CD14-positive monocyte (primary cell): Measurements from ENCODE around the gene ANKS6. TPM values are rescaled to one million over a fixed set of nuclear protein-coding genes. Genes with fewer than 3 reads are reported as not detected.

ENCODE experiments used
- DNase-seq, 3 donors: peaks; one replicate each; pipeline ENCODE4 v3.0.0-alpha.2; 2011 to 2022
- H2AFZ ChIP-seq: 2 replicates; pipeline ENCODE4 v1.6.0; 2012; ENCODE audit warnings: mild to moderate bottlenecking, low read depth, low read length, inconsistent platforms; ENCODE audit not compliant: insufficient read depth, poor library complexity, severe bottlenecking
- H3K27ac ChIP-seq, 2 donors: 1 replicate in 1 of 2; 2 replicates in 1 of 2; pipeline ENCODE4 v1.5.1; 2012 to 2013; ENCODE audit warnings: low read length in 2 of 2, control low read depth in 1 of 2, inconsistent platforms in 1 of 2, low read depth in 1 of 2, mild to moderate bottlenecking in 1 of 2
- H3K27me3 ChIP-seq, 2 donors: one replicate each; pipeline versions ENCODE4 v1.6.0 to v1.6.1; 2011 to 2013; ENCODE audit warnings: low read length in 2 of 2; ENCODE audit not compliant: control insufficient read depth in 2 of 2, insufficient read depth in 2 of 2
- H3K36me3 ChIP-seq, 2 donors: replicated peaks in 1 of 2; 1 replicate in 1 of 2; 2 replicates in 1 of 2; pipeline versions ENCODE4 v1.5.1 to v1.6.1; 2012 to 2013; ENCODE audit warnings: low read length in 2 of 2, control low read depth in 1 of 2, inconsistent platforms in 1 of 2, mild to moderate bottlenecking in 1 of 2; ENCODE audit not compliant: insufficient read depth in 2 of 2, control insufficient read depth in 1 of 2
- H3K4me1 ChIP-seq, 2 donors: 1 replicate in 1 of 2; 2 replicates in 1 of 2; pipeline versions ENCODE4 v1.5.1 to v1.6.1; 2012 to 2013; ENCODE audit warnings: low read length in 2 of 2, control low read depth in 1 of 2, inconsistent platforms in 1 of 2, mild to moderate bottlenecking in 1 of 2, moderate library complexity in 1 of 2; ENCODE audit not compliant: insufficient read depth in 2 of 2, control insufficient read depth in 1 of 2
- H3K4me2 ChIP-seq: replicated peaks from 2 replicates; pipeline ENCODE3; 2012; ENCODE audit warnings: low read length, moderate library complexity, mild to moderate bottlenecking; ENCODE audit not compliant: poor library complexity, severe bottlenecking; ENCODE audit errors: extremely low read depth
- H3K4me3 ChIP-seq, 3 experiments: fragments of 200-600 bp in 1 of 3; sonication (generic) in 1 of 3; replicated peaks in 1 of 3; 1 replicate in 2 of 3; 2 replicates in 1 of 3; pipeline ENCODE4 v1.5.1; 2011 to 2013; ENCODE audit warnings: low read length in 3 of 3, mild to moderate bottlenecking in 3 of 3, control low read depth in 2 of 3, low read depth in 2 of 3, inconsistent platforms in 1 of 3, moderate library complexity in 1 of 3
- H3K79me2 ChIP-seq: 2 replicates; pipeline ENCODE4 v1.6.0; 2012; ENCODE audit warnings: mild to moderate bottlenecking, control low read depth, inconsistent platforms, low read length, moderate library complexity; ENCODE audit not compliant: insufficient read depth
- H3K9ac ChIP-seq: 2 replicates; pipeline ENCODE4 v1.6.0; 2017; ENCODE audit warnings: low read length, mild to moderate bottlenecking; ENCODE audit not compliant: insufficient read depth, poor library complexity, severe bottlenecking
- H3K9me3 ChIP-seq, 2 donors: replicated peaks in 1 of 2; 1 replicate in 1 of 2; 2 replicates in 1 of 2; pipeline versions ENCODE4 v1.5.1 to v1.6.1; 2012 to 2013; ENCODE audit warnings: low read length in 2 of 2, control low read depth in 1 of 2; ENCODE audit not compliant: control insufficient read depth in 1 of 2, insufficient read depth in 1 of 2
- H4K20me1 ChIP-seq: 2 replicates; pipeline ENCODE4 v1.6.0; 2012; ENCODE audit warnings: mild to moderate bottlenecking, low read length, control low read depth, moderate library complexity; ENCODE audit not compliant: insufficient read depth
- H3K27ac Mint-ChIP-seq, 7 donors: one replicate each; pipeline ENCODE4 v1.8.0; 2020; ENCODE audit warnings: mild to moderate bottlenecking in 7 of 7, mixed read lengths in 7 of 7, moderate library complexity in 6 of 7, inconsistent platforms in 2 of 7
- H3K27me3 Mint-ChIP-seq, 3 donors: one replicate each; pipeline ENCODE4 v1.8.0; 2021 to 2022; ENCODE audit warnings: low read depth in 3 of 3, mild to moderate bottlenecking in 3 of 3, mixed read lengths in 3 of 3, moderate library complexity in 3 of 3, inconsistent platforms in 1 of 3
- H3K36me3 Mint-ChIP-seq, 2 donors: one replicate each; pipeline ENCODE4 v1.8.0; 2020; ENCODE audit warnings: mixed read lengths in 2 of 2, inconsistent platforms in 1 of 2, mild to moderate bottlenecking in 1 of 2
- H3K4me1 Mint-ChIP-seq: one replicate; pipeline ENCODE4 v1.8.0; 2020; ENCODE audit warnings: mild to moderate bottlenecking, mixed read lengths
- H3K4me3 Mint-ChIP-seq, 2 donors: one replicate each; pipeline ENCODE4 v1.8.0; 2020; ENCODE audit warnings: mild to moderate bottlenecking in 2 of 2, mixed read lengths in 2 of 2, moderate library complexity in 1 of 2
- H3K9me3 Mint-ChIP-seq, 7 donors: one replicate each; pipeline ENCODE4 v1.8.0; 2020 to 2022; ENCODE audit warnings: mixed read lengths in 7 of 7, mild to moderate bottlenecking in 6 of 7, moderate library complexity in 6 of 7, inconsistent platforms in 2 of 7
- WGBS: methylation state at CpG from one replicate; pipeline ENCODE4 v1.1.5; 2013; ENCODE audit warnings: missing lambda C conversion rate; ENCODE audit not compliant: insufficient coverage; 5-methylcytosine and 5-hydroxymethylcytosine counted together
- intact Hi-C, 2 donors: fragments of 100-400 bp; cut with micrococcal nuclease; formaldehyde crosslinking; loops; one replicate each; pipeline versions ENCODE4 v1.15.0 to v1.15.1; 2023
- polyA plus RNA-seq, 3 donors: library from polyadenylated mRNA; depleted of rRNA in 1 of 3; unstranded in 2 of 3; stranded (reverse) in 1 of 3; fragments of 300-500 nt in 2 of 3; fragments of >200 nt in 1 of 3; fragmentation: Illumina TruSeq in 2 of 3; gene quantifications; 1 replicate in 2 of 3; 2 replicates in 1 of 3; pipeline ENCODE4 v1.2.3, GENCODE V29; 2012 to 2021
- TF ChIP-seq, protein P1 (sequence below): fragments of 200-600 bp; IDR thresholded peaks from one replicate; pipeline ENCODE4 v1.8.0; 2022; ENCODE audit warnings: antibody characterized with exemption, mild to moderate bottlenecking

Gene ANKS6
- polyA plus RNA-seq, 3 donors, result 0.20 to 1.5 (median 0.56) TPM

DNA sequence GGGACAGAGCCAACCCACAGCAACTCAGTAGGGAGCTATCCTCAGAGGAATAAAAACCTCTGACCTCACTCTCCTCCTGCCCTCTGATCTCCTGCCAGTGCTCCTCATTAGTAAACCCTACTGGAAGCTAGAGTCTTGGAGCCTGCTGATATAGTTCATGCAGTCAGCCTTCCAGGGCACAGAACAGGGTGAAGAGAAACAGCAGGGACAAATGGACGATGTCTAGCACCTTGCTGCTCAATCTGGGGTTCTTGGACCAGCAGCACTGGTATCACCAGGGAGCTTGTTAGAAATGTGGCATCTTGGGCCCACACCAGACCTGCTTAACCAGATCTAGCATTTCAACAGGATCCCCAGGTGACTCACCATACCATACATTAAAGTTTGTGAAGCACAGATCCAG lies 5.6 kb upstream of the ANKS6 start:
- no peak overlapping the region for H3K4me3 ChIP-seq
- WGBS, result 100% methylated on average over 1 of the region's 1 CpG
- H3K9ac ChIP-seq, result no peak overlapping the region
- Mint-ChIP-seq H3K27me3 (peaks cover 23 to 44% (median 30%) of the 10 kb centered on the region in 3 donors), H3K4me3 (no peak overlapping the region), H3K27ac (no peak overlapping the region), H3K9me3 (peaks cover 3 to 21% (median 17%) of the 10 kb centered on the region in 7 donors), H3K4me1 (peaks cover 16% of the 10 kb centered on the region), H3K36me3 (peaks cover 0 to 1% of the 10 kb centered on the region in 2 donors)
- peaks cover 17 to 28% of the 10 kb centered on the region in 2 donors for H3K27me3 ChIP-seq
- intact Hi-C loops, result no loop called here
- H3K4me2 ChIP-seq, result no peak overlapping the region
- H3K36me3 ChIP-seq, result no peaks in the 10 kb centered on the region
- H3K27ac ChIP-seq, result no peak overlapping the region
- H3K9me3 ChIP-seq, result peaks cover 10 to 12% of the 10 kb centered on the region in 2 donors
- H2AFZ ChIP-seq, result no peak overlapping the region
- H4K20me1 ChIP-seq, result no peaks in the 10 kb centered on the region
- H3K4me1 ChIP-seq, result peaks cover 0 to 9% of the 10 kb centered on the region in 2 donors
- DNase-seq, result no peak
- TF ChIP-seq, protein P1, sequence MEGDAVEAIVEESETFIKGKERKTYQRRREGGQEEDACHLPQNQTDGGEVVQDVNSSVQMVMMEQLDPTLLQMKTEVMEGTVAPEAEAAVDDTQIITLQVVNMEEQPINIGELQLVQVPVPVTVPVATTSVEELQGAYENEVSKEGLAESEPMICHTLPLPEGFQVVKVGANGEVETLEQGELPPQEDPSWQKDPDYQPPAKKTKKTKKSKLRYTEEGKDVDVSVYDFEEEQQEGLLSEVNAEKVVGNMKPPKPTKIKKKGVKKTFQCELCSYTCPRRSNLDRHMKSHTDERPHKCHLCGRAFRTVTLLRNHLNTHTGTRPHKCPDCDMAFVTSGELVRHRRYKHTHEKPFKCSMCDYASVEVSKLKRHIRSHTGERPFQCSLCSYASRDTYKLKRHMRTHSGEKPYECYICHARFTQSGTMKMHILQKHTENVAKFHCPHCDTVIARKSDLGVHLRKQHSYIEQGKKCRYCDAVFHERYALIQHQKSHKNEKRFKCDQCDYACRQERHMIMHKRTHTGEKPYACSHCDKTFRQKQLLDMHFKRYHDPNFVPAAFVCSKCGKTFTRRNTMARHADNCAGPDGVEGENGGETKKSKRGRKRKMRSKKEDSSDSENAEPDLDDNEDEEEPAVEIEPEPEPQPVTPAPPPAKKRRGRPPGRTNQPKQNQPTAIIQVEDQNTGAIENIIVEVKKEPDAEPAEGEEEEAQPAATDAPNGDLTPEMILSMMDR, result no peak
- no peaks in the 10 kb centered on the region for H3K79me2 ChIP-seq

DNA sequence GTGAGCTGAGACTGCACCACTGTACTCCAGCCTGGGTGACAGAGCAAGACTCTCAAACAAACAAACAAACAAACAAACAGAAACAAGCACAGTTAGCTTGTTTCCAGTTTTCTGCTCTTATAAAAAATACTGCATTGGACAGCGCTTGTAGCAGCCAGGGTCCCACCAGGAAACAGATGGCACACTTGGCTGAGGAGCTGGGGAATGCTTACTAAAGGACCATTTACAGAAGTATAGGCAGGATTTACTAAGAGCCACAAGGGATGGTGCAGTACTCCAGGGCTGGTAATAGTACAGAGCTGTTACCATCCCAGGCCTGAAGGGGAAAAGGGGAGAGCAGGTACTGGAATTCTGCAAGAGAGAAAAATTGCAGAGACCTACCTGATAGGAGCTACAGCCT lies 5.2 kb upstream of the ANKS6 start:
- Histone ChIP-seq H3K9ac (no peak overlapping the region), H3K36me3 (no peaks in the 10 kb centered on the region), H2AFZ (no peak overlapping the region), H3K4me3 (no peak overlapping the region), H3K27ac (no peak overlapping the region), H3K4me1 (peaks cover 4 to 9% of the 10 kb centered on the region in 2 donors), H4K20me1 (no peaks in the 10 kb centered on the region), H3K27me3 (peaks cover 13 to 24% of the 10 kb centered on the region in 2 donors), H3K4me2 (no peak overlapping the region), H3K9me3 (peaks cover 10 to 12% of the 10 kb centered on the region in 2 donors), H3K79me2 (no peaks in the 10 kb centered on the region)
- Mint-ChIP-seq H3K4me3 (no peak overlapping the region), H3K27ac (no peak overlapping the region), H3K27me3 (peaks cover 20 to 44% (median 29%) of the 10 kb centered on the region in 3 donors), H3K4me1 (peaks cover 15% of the 10 kb centered on the region), H3K36me3 (no peaks in the 10 kb centered on the region), H3K9me3 (peaks cover 3 to 21% (median 17%) of the 10 kb centered on the region in 7 donors)
- TF ChIP-seq, protein P1, result no peak
- no peak for DNase-seq
- intact Hi-C loops, result no loop called here
- no CpG with 5 or more reads among the region's 1 CpG for WGBS
